Left hindlimb (tissue), 1 donor: ENCODE measurements around the gene PPP2CA.
"Not testable (repeated sequence)": the region's sequence is repeated elsewhere in the genome, so short reads cannot be mapped to it uniquely, and the experiment has no call there.

Experiments
- DNase-seq: peaks from one replicate; pipeline ENCODE4 v3.0.0-alpha.2; 2018

The PPP2CA gene

DNA sequence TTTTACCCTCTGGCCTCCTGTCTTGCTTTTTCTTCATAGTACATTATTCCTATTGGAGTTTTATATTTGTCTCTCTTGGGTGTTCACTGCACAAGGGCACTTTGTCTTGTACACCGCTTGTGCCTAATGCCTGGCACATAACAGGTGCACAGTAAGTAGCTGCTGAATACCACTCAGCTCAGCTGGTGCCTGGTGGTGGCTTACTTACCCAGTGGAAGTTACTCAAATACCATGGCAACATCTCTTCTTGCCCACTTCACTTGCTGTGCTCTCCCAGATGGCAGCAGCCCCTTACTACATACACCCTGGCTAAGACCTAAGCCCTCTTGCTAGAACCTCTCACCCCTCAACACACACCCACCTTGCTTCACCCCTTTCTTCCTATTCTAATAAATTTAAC lies 37.8 kb downstream of the PPP2CA start:
- DNase-seq = no peak

GRCh38 chr5:134184155-134185135 lies 41.4 kb downstream of the PPP2CA start:
- DNase-seq = peak; percentile 63

- no peak for DNase-seq
Observed at GRCh38 chr5:134183481-134183880, 42.4 kb downstream of the PPP2CA start.

- no peak for DNase-seq
Observed at GRCh38 chr5:134178096-134178419, 47.8 kb downstream of the PPP2CA start.

- DNase-seq = peak; percentile 40
Observed at GRCh38 chr5:134177369-134178095, 48.3 kb downstream of the PPP2CA start.

DNA sequence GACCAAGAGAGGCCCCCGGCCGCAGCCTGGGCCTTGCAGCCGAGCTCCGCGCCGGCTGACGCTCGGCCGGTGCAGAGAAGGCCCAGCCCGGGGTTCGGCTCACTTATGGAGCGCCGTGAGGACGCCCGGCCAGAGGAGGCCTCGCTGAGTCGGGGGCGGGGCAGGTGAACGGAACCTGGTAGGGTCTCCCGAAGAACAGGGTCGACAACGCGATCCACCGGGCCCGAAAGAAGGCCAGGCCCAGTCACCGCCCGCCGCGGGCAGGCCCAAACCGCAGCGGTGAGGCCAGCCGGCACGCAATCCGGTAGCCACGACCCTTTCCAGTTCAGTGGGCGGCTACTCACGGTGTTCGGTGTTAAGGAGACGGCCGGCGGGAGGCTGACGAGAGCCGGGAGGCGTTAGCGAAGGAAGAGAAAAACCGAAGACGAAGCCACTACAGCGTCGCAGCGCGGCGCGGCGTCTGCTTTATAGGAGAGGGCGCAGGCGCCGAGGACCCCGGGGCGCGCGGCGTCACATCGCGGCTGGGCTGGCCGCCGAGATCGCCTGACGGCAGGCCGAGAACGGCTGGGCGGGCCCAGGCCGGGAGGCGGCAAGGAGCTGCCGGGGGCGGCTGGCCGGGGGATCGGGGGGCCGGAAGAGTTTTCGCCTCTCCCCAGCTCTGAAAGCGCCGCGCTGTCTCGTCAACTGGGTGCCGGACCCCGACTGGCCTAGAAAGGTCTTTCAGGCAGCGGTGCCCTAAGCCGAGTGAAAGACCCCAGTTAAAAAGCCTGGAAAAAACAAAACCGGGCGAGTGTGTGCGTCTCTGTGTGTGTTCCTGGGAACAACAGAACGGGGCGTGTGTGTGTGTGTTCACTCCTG lies 49.1 kb downstream of the PPP2CA start, which contains the start of gene SKP1:
TSS of gene SKP1 (minus strand) at position 440 of the 858 bp plus-strand sequence. CDS start 2,928 bp downstream, outside the sequence.
- DNase-seq = peak; percentile 88

- no peak for DNase-seq
Observed at GRCh38 chr5:134175921-134176510, 49.9 kb downstream of the PPP2CA start.

DNA sequence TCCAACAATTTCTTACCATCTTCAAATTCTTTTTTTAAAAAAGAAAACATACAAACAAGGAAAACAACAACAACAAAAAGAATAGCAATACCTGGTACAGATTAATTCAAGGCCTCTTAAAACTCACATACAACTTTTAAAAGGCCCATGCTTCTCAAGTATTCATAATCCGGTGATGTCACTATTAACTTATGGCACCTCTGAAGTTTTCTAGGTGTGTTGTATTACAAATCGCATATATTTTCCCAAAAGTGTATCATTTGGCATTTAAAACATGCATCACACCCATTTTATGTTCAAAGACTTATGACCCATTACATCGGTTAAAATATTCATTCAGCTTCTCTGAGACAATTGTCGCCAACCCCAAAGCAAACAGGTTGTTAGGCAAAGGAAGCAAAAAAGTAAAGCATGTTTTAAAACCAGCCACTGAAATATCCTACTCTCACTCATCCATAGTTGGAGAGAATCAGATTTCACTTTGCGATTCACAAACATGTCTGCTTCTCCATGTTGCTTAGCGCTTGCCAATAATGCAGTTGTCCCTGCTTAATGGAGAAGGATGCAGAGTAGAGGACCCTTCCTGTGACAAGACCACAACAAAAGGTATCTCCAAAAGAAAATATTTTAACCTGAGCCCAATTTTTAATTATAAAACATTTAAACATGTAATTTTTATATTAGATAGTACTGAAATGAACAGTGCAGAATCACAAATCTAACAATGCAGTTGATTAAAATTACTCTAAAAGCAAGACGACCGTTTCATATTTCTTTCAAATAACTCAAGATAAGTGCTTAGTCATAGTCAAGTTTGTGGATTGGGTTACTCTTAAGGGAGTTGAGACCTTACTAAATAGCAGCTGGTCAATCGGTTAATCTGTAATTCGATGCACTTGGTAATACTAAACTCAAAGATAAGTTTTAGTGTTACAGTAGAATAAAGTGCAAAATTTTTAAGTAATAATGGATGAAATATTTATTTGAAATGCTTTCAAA lies 50.7 kb downstream of the PPP2CA start:
- no peak for DNase-seq

DNA sequence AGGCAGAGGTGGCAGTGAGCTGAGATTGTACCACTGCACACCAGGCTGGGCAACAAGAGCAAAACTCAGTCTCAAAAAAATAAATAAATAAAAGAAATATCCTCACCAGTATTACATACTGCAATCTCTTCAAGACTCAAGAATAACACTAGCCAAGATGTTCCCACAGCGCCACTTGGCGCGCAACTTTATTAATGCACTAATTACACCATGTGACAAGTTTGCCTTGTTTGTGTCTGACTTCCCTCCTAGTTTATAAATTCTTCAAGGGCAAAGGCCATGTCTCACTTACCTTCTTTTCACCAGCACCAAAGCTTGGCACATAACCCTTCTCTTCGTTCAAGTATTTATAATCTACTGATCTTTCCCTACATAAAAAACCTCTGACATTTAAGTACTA lies 53.9 kb downstream of the PPP2CA start:
- no peak for DNase-seq

DNA sequence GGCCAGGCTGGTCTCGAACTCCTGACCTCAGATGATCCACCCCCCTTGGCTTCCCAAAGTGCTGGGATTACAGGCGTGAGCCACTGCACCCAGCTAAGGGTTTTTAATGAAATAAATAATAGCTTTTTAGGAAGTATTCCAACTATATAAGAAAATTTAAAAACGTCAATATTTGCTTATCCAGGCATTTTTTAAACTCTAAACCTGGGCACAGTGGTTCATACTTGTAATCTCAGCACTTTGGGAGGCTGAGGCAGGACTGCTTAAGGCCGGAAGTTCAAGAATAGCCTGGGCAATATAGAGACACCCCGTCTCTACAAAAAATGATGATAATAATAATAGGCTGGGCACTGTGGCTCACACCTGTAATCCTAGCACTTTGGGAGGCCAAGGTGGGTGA lies 63.3 kb downstream of the PPP2CA start:
- no peak for DNase-seq

DNA sequence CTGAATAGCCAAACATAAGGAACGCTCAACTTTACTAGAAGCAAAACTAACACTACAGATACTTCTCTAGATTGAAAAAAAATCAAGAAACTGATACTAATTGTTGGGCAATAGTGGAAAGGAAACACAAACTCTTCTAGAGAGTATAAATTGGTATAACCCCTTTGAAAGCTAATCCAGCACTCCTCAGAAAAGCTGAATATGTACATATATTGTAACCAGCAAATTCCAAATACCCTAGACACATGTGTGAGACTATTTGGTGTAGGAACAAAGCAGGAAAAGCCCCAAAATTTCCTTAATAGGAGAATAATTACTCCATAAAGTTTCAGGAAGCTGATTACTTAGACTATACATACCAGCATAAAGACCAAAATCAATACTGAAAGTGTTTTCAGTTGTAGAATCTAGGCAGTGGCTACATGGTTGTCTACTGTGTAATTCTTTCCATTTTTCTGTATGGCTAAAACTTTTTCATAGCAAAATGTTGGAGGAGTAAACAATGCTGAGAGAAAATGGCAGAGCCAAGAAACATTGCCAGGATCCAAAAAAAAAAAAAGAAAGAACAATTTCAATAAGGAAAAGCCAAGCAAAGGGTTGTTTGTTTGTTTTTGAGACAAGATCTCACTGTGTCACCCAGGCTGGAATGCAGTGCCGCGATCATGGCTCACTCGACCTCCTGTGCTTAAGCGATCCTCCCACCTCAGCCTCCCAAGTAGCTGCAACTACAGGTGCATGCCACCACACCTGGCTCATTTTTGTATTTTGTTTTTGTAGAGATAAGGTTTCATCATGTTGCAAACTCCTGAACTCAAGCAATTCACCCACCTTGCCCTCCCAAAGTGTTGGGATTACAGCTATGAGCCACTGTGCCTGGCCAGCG lies 64.1 kb downstream of the PPP2CA start:
- DNase-seq = no peak

DNA sequence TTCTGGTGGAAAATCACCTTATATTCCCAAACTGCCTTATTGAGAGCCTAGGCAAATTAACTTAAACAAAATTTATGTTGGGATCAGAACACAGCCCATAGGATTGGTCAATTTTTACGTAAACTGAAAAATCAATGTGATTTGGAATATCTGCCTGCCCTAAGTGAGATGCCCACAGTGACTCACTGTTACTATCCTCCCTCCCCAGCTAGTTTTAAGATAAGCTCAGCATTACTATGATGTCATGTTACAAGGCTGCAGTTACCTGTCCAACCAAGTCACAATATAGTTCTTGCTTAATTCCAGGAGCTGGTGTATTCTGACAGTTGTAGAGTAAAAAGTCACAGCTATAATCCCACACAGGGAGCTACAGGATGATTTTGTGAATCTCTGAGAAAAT lies 72.2 kb downstream of the PPP2CA start:
- no peak for DNase-seq

GRCh38 chr5:134153241-134153640 lies 72.6 kb downstream of the PPP2CA start:
- no peak for DNase-seq

GRCh38 chr5:134152173-134152832 lies 73.6 kb downstream of the PPP2CA start:
- DNase-seq = not testable (repeated sequence)

GRCh38 chr5:134151723-134152122 lies 74.2 kb downstream of the PPP2CA start:
- DNase-seq = no peak

DNA sequence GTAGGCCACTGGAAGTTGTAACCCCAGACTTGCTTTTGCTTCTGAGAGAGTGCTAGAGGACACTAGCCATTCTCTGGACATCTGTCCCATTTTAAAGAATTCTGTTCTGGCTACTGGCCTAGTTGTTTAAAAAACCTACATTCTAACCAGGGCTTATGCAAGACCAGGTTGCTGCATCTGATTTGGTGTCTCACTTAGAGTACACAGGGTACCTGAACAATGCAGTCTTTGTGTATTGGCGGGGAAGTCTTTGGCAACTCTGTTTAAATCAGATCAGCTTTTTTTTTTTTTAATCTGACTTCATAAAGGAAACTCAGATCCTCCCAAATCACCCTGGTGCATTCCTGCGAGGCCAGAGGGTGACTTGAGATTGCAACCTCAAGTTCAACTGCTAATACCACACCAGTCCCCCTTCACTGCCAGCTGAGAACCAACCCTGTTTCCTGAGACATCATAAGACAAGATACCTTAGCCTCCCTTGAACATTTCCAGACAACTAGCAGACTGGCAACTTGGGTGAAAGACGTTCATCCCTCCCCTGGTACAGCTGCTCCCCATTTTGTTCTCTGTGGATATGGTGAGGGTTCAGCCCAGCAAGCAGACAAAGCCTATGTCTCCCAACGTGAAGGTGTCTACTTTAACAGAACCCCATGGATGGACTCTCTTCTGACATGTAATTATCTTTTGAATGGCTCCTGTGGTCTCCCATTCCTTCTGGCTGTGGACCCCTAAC lies 76.1 kb downstream of the PPP2CA start:
- no peak for DNase-seq

DNA sequence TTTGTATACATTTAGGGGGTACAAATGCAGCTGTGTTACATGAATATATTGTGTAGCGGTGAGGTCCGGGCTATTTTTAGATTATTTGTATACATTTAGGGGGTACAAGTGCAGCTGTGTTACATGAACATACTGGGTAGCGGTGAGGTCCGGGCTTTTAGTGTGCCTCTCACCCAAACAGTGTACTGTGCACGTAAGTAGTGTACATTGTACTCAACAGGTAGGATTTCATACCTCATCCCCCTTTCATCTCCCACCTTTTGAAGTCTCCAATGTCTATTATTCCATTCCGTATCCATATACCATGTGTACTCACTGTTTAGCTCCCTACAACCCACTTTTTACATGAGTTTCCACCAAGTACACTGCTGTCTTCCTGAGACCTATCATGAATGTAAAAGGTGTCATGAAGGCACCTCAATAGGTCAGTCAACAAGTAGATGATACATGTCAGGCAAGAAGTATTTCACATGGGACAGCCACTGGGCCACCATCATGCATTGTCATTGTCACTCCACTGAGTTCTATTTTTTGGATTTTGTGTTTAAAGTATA lies 76.8 kb downstream of the PPP2CA start:
- no peak for DNase-seq

- no peak for DNase-seq
Observed at GRCh38 chr5:134148316-134148715, 77.6 kb downstream of the PPP2CA start.
